WTC11 (cell line): ENCODE measurements around the gene TMA16. TPM values are rescaled to one million over a fixed set of nuclear protein-coding genes. Genes with fewer than 3 reads are reported as not detected.

Experiments
- ATAC-seq: fragments of 200-7000 bp; cut with Tn5 transposase; 2 replicates; pipeline ENCODE4 v1.10.0; 2021; ENCODE audit warnings: mild to moderate bottlenecking, moderate library complexity
- CTCF ChIA-PET: fragments of 300-600 bp; sonication (Branson Sonifier 250); formaldehyde crosslinking; loops from one replicate; lab custom pipeline; 2021; ENCODE audit warnings: antibody characterized with exemption; lab: Charles Lee
- POLR2A ChIA-PET: fragments of 350-600 bp; sonication (Branson Sonifier 250); formaldehyde crosslinking; loops from one replicate; lab custom pipeline; 2021; ENCODE audit warnings: antibody characterized with exemption; lab: Charles Lee
- DNase-seq: peaks from one replicate; pipeline ENCODE4 v3.0.0; 2021; ENCODE audit warnings: low spot score
- H3K27ac Mint-ChIP-seq: 2 replicates; pipeline ENCODE4 v1.8.0; 2021; ENCODE audit warnings: mixed read lengths
- H3K27me3 Mint-ChIP-seq: 2 replicates; pipeline ENCODE4 v1.8.0; 2021; ENCODE audit warnings: low read depth, mild to moderate bottlenecking, moderate library complexity, mixed read lengths
- H3K36me3 Mint-ChIP-seq: 2 replicates; pipeline ENCODE4 v1.8.0; 2021; ENCODE audit warnings: mixed read lengths
- H3K4me1 Mint-ChIP-seq: 2 replicates; pipeline ENCODE4 v1.8.0; 2022; ENCODE audit warnings: mixed read lengths
- H3K4me3 Mint-ChIP-seq: 2 replicates; pipeline ENCODE4 v1.8.0; 2021; ENCODE audit warnings: mild to moderate bottlenecking, moderate library complexity, mixed read lengths
- H3K9me3 Mint-ChIP-seq: 2 replicates; pipeline ENCODE4 v1.8.0; 2021; ENCODE audit warnings: mixed read lengths
- AR ChIP-seq: fragments of 250-450 bp; sonication (Bioruptor Pico); IDR thresholded peaks from 2 replicates; pipeline ENCODE4 v1.9.0; 2021; ENCODE audit warnings: mild to moderate bottlenecking
- ATF2 ChIP-seq: sonication (generic); formaldehyde crosslinking; IDR thresholded peaks from 2 replicates; pipeline ENCODE4 v1.8.1; 2022; ENCODE audit warnings: low read depth, missing genetic modification reagents, borderline replicate concordance
- CDX4 ChIP-seq: fragments of 250-450 bp; sonication (Bioruptor Pico); IDR thresholded peaks from 2 replicates; pipeline ENCODE4 v1.9.0; 2021; ENCODE audit warnings: moderate library complexity, mild to moderate bottlenecking, inconsistent platforms, borderline replicate concordance
- E2F4 ChIP-seq: sonication (generic); formaldehyde crosslinking; IDR thresholded peaks from 2 replicates; pipeline ENCODE4 v1.8.1; 2022; ENCODE audit warnings: low read depth, mild to moderate bottlenecking, moderate library complexity, missing genetic modification reagents, borderline replicate concordance
- EMX1 ChIP-seq: fragments of 250-450 bp; sonication (Bioruptor Pico); IDR thresholded peaks from 2 replicates; pipeline ENCODE4 v1.8.0; 2021; ENCODE audit warnings: mild to moderate bottlenecking
- ERG ChIP-seq: fragments of 250-450 bp; sonication (Bioruptor Pico); IDR thresholded peaks from 2 replicates; pipeline ENCODE4 v1.8.0; 2021; ENCODE audit warnings: mild to moderate bottlenecking
- FOXP4 ChIP-seq: sonication (generic); formaldehyde crosslinking; IDR thresholded peaks from 2 replicates; pipeline ENCODE4 v1.8.0; 2022; ENCODE audit warnings: mild to moderate bottlenecking, missing genetic modification reagents
- GRHL2 ChIP-seq: fragments of 250-450 bp; sonication (Bioruptor Pico); IDR thresholded peaks from 2 replicates; pipeline ENCODE4 v1.8.0; 2022; ENCODE audit warnings: mild to moderate bottlenecking, moderate library complexity; ENCODE audit not compliant: insufficient replicate concordance, severe bottlenecking
- HMGA2 ChIP-seq: fragments of 250-450 bp; sonication (Bioruptor Pico); IDR thresholded peaks from 2 replicates; pipeline ENCODE4 v1.4.0; 2021; ENCODE audit warnings: mild to moderate bottlenecking, moderate library complexity
- KAT7 ChIP-seq: sonication (generic); formaldehyde crosslinking; IDR thresholded peaks from 2 replicates; pipeline ENCODE4 v1.8.1; 2023; ENCODE audit warnings: missing genetic modification reagents, mild to moderate bottlenecking, borderline replicate concordance
- MXD4 ChIP-seq: fragments of 250-450 bp; sonication (Bioruptor Pico); IDR thresholded peaks from 2 replicates; pipeline ENCODE4 v1.8.0; 2021; ENCODE audit warnings: mild to moderate bottlenecking, moderate library complexity, borderline replicate concordance
- MYBL2 ChIP-seq: sonication (generic); formaldehyde crosslinking; IDR thresholded peaks from 2 replicates; pipeline ENCODE4 v1.8.1; 2023; ENCODE audit warnings: mild to moderate bottlenecking, moderate library complexity, missing genetic modification reagents
- PREB ChIP-seq: sonication (generic); formaldehyde crosslinking; IDR thresholded peaks from 2 replicates; pipeline ENCODE4 v1.8.1; 2022; ENCODE audit warnings: mild to moderate bottlenecking, missing genetic modification reagents, moderate library complexity, borderline replicate concordance
- RELA ChIP-seq: sonication (generic); formaldehyde crosslinking; IDR thresholded peaks from 2 replicates; pipeline ENCODE4 v1.8.1; 2022; ENCODE audit warnings: missing genetic modification reagents, mild to moderate bottlenecking, borderline replicate concordance
- SOX15 ChIP-seq: fragments of 250-450 bp; sonication (Bioruptor Pico); IDR thresholded peaks from 2 replicates; pipeline ENCODE4 v1.9.0; 2021; ENCODE audit warnings: mild to moderate bottlenecking
- TEAD1 ChIP-seq: sonication (generic); formaldehyde crosslinking; IDR thresholded peaks from 2 replicates; pipeline ENCODE4 v1.8.0; 2022; ENCODE audit warnings: mild to moderate bottlenecking, missing genetic modification reagents
- USF1 ChIP-seq: sonication (generic); formaldehyde crosslinking; IDR thresholded peaks from 2 replicates; pipeline ENCODE4 v1.8.0; 2022; ENCODE audit warnings: mild to moderate bottlenecking, missing genetic modification reagents
- ZNF138 ChIP-seq: sonication (generic); formaldehyde crosslinking; conservative IDR thresholded peaks from 2 replicates; pipeline ENCODE4 v1.8.1; 2022; ENCODE audit warnings: mild to moderate bottlenecking, moderate library complexity, missing genetic modification reagents
- ZNF232 ChIP-seq: sonication (generic); formaldehyde crosslinking; IDR thresholded peaks from 2 replicates; pipeline ENCODE4 v1.8.0; 2022; ENCODE audit warnings: mild to moderate bottlenecking, missing genetic modification reagents
- ZNF281 ChIP-seq: sonication (generic); formaldehyde crosslinking; IDR thresholded peaks from 2 replicates; pipeline ENCODE4 v1.8.0; 2023; ENCODE audit warnings: mild to moderate bottlenecking, missing genetic modification reagents
- ZNF416 ChIP-seq: fragments of 250-450 bp; sonication (Bioruptor Pico); IDR thresholded peaks from 2 replicates; pipeline ENCODE4 v1.9.0; 2021; ENCODE audit warnings: mild to moderate bottlenecking, inconsistent platforms
- ZNF423 ChIP-seq: fragments of 250-450 bp; sonication (Bioruptor Pico); IDR thresholded peaks from 2 replicates; pipeline ENCODE4 v2.1.2; 2022; ENCODE audit warnings: mild to moderate bottlenecking, moderate library complexity
- ZNF671 ChIP-seq: fragments of 250-450 bp; sonication (Bioruptor Pico); IDR thresholded peaks from 2 replicates; pipeline ENCODE4 v1.8.0; 2021; ENCODE audit warnings: mild to moderate bottlenecking
- total RNA-seq: library from RNA; stranded (reverse); gene quantifications from 3 replicates; pipeline ENCODE4 v1.2.3, GENCODE V29; 2021

TMA16 gene
- total RNA-seq, 1 experiment from 2014 or later, result 63.7 TPM

- TF ChIP-seq AR (CRISPR knock-in tag) (no peak), ZNF232 (CRISPR knock-in tag) (no peak), USF1 (CRISPR knock-in tag) (no peak), KAT7 (CRISPR knock-in tag) (no peak), ERG (CRISPR knock-in tag) (no peak), ATF2 (CRISPR knock-in tag) (no peak), SOX15 (CRISPR knock-in tag) (no peak), TEAD1 (CRISPR knock-in tag) (no peak), ZNF281 (CRISPR knock-in tag) (no peak)
- TF ChIP-seq, all 79 proteins: peak for 0
These were observed 34.2 kb downstream of the TMA16 start (continued) for GRCh38 chr4:163528653-163529052.

GRCh38 chr4:163534056-163534455, 39.6 kb downstream of the TMA16 start:
- Mint-ChIP-seq H3K27ac (no peak overlapping the region), H3K4me1 (peaks cover 14% of the 10 kb centered on the region), H3K4me3 (no peak overlapping the region), H3K9me3 (no peaks in the 10 kb centered on the region), H3K36me3 (peaks cover 14% of the 10 kb centered on the region), H3K27me3 (no peaks in the 10 kb centered on the region; the same call in 1 of the 2 replicates)
- ChIA-PET POLR2A (no interaction called here), CTCF (no interaction called here)
- ATAC-seq, result no peak
- no peak for DNase-seq
- TF ChIP-seq ZNF423 (CRISPR knock-in tag) (no peak), MYBL2 (CRISPR knock-in tag) (no peak), ZNF138 (CRISPR knock-in tag) (no peak), GRHL2 (no peak), E2F4 (CRISPR knock-in tag) (no peak), CDX4 (CRISPR knock-in tag) (no peak), HMGA2 (CRISPR knock-in tag) (no peak), ZNF416 (CRISPR knock-in tag) (no peak), RELA (CRISPR knock-in tag) (no peak), EMX1 (CRISPR knock-in tag) (no peak), PREB (CRISPR knock-in tag) (no peak), MXD4 (CRISPR knock-in tag) (no peak), FOXP4 (no peak), ZNF671 (CRISPR knock-in tag) (no peak)
